Measurements from ENCODE around the gene MIA3. TPM values are rescaled to one million over a fixed set of nuclear protein-coding genes. Genes with fewer than 3 reads are reported as not detected.
A peak's percentile ranks its signal among the peaks of the same experiment; 100 is the strongest.
"Not testable (repeated sequence)": the region's sequence is repeated elsewhere in the genome, so short reads cannot be mapped to it uniquely, and the experiment has no call there.

Gene MIA3
- total RNA-seq, 1 donor = 81.0 TPM

DNA sequence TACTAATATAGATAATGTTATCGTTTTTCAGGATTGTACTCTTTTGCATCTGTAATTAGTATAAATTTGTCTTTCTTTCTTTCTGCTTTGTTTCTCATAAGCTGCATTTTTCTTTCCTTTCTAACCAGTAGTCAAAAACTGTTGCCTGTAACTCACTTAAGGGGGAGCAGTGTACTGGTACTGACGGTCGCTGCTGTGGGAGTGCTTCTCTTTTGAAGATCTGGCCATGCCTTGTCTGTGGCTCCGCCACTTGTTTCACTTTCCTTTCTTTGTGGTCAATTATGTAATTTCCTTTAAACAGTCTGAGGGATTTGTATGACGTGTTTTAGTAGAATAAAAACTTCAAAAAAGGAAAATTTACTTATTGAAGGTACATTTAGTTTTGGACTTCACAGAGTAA is 37.0 kb downstream of the MIA3 start:
- TF ChIP-seq, protein P1, sequence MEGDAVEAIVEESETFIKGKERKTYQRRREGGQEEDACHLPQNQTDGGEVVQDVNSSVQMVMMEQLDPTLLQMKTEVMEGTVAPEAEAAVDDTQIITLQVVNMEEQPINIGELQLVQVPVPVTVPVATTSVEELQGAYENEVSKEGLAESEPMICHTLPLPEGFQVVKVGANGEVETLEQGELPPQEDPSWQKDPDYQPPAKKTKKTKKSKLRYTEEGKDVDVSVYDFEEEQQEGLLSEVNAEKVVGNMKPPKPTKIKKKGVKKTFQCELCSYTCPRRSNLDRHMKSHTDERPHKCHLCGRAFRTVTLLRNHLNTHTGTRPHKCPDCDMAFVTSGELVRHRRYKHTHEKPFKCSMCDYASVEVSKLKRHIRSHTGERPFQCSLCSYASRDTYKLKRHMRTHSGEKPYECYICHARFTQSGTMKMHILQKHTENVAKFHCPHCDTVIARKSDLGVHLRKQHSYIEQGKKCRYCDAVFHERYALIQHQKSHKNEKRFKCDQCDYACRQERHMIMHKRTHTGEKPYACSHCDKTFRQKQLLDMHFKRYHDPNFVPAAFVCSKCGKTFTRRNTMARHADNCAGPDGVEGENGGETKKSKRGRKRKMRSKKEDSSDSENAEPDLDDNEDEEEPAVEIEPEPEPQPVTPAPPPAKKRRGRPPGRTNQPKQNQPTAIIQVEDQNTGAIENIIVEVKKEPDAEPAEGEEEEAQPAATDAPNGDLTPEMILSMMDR (IDR thresholded peaks at IDR 0.05; ENCODE audit: insufficient read depth, low read length) = no peak
- no peak overlapping the region for H3K4me3 ChIP-seq (ENCODE audit: low read depth, low read length)
- peak; percentile 7 for DNase-seq (ENCODE audit: low read depth)

DNA sequence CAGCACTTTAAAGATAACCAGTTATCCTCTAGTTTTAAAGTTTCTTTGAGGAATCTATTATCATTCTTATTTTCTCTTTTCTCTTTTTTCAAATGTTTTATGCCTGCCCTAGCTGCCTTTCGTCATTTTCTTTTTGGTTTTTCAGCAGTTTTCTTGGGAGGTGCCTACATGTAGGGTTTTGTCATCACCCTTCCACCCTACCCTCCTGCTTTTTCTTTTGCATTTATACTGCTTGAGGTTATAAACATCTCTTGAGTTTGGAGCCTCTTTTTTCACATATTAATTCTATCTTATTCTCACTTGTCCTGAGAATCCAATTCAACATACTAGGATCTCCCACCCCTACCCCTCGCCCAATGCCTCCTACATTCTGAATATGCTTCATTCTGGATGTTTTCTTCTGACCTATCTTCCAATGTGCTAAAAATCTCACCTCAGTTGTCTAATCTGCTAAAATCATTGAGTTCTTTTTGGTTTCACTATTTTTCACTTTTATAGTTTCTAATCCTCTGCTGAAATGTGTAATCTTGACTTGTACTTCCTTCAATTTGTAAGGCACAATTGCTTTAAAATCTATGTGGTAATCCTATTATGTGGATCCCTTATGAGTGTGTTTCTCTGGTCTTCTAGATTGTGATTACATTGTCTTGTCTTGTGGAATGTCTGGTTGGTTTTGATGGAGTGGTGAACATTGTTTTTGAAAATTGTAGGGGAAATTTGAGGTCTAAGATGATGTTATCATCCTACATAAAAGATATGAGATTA is 38.7 kb downstream of the MIA3 start:
- H3K4me3 ChIP-seq (ENCODE audit: low read depth, low read length) = no peak overlapping the region
- DNase-seq (ENCODE audit: low read depth) = no peak
- TF ChIP-seq, protein P1 (IDR thresholded peaks at IDR 0.05; ENCODE audit: insufficient read depth, low read length) = no peak

- TF ChIP-seq, protein P1 (IDR thresholded peaks at IDR 0.05; ENCODE audit: insufficient read depth, low read length) = no peak
These were observed 40.0 kb downstream of the MIA3 start for GRCh38 chr1:222657899-222658298.

GRCh38 chr1:222663431-222663934 is 45.6 kb downstream of the MIA3 start:
- TF ChIP-seq, protein P1 (IDR thresholded peaks at IDR 0.05; ENCODE audit: insufficient read depth, low read length) = no peak
- no peak for DNase-seq (ENCODE audit: low read depth)

More at GRCh38 chr1:222657899-222658298, 40.0 kb downstream of the MIA3 start:
- DNase-seq (ENCODE audit: low read depth) = no peak
- no peak overlapping the region for H3K4me3 ChIP-seq (ENCODE audit: low read depth, low read length)

GRCh38 chr1:222665964-222666363 is 48.1 kb downstream of the MIA3 start:
- TF ChIP-seq, protein P1 (IDR thresholded peaks at IDR 0.05; ENCODE audit: insufficient read depth, low read length) = no peak
- DNase-seq (ENCODE audit: low read depth) = no peak
- H3K4me3 ChIP-seq (ENCODE audit: low read depth, low read length) = no peak overlapping the region

More at GRCh38 chr1:222663431-222663934, 45.6 kb downstream of the MIA3 start:
- H3K4me3 ChIP-seq (ENCODE audit: low read depth, low read length) = no peak overlapping the region

- H3K4me3 ChIP-seq (ENCODE audit: low read depth, low read length) = not testable (repeated sequence)
These were observed 50.3 kb downstream of the MIA3 start for GRCh38 chr1:222668184-222668583.

GRCh38 chr1:222669107-222669506 is 51.2 kb downstream of the MIA3 start:
- DNase-seq (ENCODE audit: low read depth) = not testable (repeated sequence)

More at GRCh38 chr1:222668184-222668583, 50.3 kb downstream of the MIA3 start:
- DNase-seq (ENCODE audit: low read depth) = not testable (repeated sequence)

DNA sequence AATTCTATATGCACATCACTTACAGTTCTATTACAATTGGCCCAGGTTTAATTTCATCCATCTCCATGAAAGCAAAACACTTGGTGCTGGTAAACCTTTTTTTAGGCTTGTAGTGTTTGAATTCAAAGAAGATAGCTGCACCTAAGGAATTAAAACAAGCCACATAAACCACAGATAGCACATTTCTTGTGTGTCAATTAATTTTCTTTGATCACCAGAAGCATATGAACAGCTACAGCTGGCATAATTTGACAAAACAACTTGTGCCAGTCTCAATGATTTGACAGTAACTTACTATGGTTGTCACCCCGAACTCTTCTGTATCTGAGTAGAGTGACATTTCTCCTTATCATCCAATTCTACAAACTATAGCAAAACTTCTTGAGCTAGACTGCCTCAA is 52.2 kb downstream of the MIA3 start:
- DNase-seq (ENCODE audit: low read depth) = no peak
- no peak overlapping the region for H3K4me3 ChIP-seq (ENCODE audit: low read depth, low read length)
- TF ChIP-seq, protein P1 (IDR thresholded peaks at IDR 0.05; ENCODE audit: insufficient read depth, low read length) = no peak

More at GRCh38 chr1:222669107-222669506, 51.2 kb downstream of the MIA3 start:
- H3K4me3 ChIP-seq (ENCODE audit: low read depth, low read length) = not testable (repeated sequence)

Measured in fibroblast of the aortic adventitia (primary cell).